Transverse colon (tissue), 4 donors: ENCODE data around the gene POC1A.

ENCODE experiments used
- CTCF ChIP-seq, 5 experiments: fragments of 200-600 bp in 3 of 5; fragments of 450-650 bp in 2 of 5; sonication (generic) in 3 of 5; IDR thresholded peaks; 1 replicate in 2 of 5; 2 replicates in 3 of 5; pipeline ENCODE4 v1.5.1; 2016 to 2017; ENCODE audit warnings: antibody characterized with exemption in 5 of 5, inconsistent platforms in 3 of 5, mild to moderate bottlenecking in 2 of 5, moderate library complexity in 1 of 5
- POLR2AphosphoS5 ChIP-seq, 3 donors: sonication (generic); formaldehyde crosslinking; IDR thresholded peaks; one replicate each; pipeline ENCODE4 v1.6.1; 2016; ENCODE audit warnings: antibody characterized with exemption in 3 of 3

DNA sequence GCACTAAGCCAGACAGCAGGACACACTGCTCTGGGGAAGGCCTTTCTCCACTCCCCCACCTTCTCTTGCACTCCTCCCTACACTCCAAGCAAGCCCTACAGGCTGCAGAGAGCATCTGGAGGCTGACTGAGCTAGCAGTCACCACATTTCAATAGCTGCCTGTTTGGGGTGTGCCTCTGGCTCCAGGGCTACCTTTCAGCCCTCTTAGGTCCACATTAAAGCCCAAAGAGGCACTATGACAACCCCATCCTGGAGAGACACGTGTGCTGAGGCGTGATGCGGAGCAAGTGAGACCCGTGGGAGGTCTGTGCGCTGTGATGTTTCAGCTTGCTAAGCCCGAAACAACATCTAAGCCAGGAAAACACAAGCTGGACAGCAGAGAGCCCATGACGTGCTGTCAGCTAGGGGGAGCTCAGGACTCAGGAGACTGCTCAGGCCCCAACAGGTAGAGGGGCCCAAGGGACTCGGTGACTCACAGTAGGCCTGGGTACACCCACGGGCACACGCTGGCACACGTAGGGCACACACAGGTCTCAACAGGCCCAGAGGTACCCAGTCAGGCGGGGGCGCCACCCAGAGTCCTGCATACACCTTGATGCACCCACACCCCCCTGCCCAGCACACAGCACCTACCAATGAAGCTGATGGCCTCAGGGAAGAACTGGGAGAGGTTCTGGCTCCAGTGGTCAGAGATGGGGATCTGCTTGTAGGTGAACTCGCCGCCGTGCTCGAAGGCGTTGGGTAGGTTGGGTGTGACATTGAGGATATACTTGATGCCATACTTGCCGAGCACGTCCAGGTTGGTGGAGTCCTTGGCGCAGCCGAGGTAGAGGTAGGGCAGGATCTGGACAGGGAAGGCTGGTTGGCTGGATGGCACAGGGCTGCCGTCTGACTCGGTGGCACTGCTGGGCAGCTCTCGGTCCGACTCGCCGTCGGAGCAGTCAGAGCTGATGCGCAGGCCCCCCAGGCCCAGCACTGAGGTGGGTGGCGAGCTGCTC lies 100.6 kb downstream of the POC1A start:
- no peak for TF ChIP-seq CTCF (IDR thresholded peaks at IDR 0.05)
- TF ChIP-seq POLR2AphosphoS5 (IDR thresholded peaks at IDR 0.05): no peak
